SK-N-SH treated with all-trans-retinoic acid at 6 μM for 48 hours (cell line): ENCODE measurements around the gene PPARA.

Experiments
- OSR1 ChIP-seq: fragments of 250-450 bp; sonication (Bioruptor Pico); IDR thresholded peaks from 2 replicates; pipeline ENCODE4 v1.8.0; 2022; ENCODE audit warnings: moderate library complexity, mild to moderate bottlenecking, inconsistent platforms
- TF ChIP-seq, protein P1 (sequence below): fragments of 250-450 bp; sonication (Bioruptor Pico); IDR thresholded peaks from 2 replicates; pipeline ENCODE4 v1.5.0; 2020; ENCODE audit warnings: mild to moderate bottlenecking, moderate library complexity

GRCh38 chr22:46183733-46184132 is 33.4 kb downstream of the PPARA start:
- TF ChIP-seq, protein P1, sequence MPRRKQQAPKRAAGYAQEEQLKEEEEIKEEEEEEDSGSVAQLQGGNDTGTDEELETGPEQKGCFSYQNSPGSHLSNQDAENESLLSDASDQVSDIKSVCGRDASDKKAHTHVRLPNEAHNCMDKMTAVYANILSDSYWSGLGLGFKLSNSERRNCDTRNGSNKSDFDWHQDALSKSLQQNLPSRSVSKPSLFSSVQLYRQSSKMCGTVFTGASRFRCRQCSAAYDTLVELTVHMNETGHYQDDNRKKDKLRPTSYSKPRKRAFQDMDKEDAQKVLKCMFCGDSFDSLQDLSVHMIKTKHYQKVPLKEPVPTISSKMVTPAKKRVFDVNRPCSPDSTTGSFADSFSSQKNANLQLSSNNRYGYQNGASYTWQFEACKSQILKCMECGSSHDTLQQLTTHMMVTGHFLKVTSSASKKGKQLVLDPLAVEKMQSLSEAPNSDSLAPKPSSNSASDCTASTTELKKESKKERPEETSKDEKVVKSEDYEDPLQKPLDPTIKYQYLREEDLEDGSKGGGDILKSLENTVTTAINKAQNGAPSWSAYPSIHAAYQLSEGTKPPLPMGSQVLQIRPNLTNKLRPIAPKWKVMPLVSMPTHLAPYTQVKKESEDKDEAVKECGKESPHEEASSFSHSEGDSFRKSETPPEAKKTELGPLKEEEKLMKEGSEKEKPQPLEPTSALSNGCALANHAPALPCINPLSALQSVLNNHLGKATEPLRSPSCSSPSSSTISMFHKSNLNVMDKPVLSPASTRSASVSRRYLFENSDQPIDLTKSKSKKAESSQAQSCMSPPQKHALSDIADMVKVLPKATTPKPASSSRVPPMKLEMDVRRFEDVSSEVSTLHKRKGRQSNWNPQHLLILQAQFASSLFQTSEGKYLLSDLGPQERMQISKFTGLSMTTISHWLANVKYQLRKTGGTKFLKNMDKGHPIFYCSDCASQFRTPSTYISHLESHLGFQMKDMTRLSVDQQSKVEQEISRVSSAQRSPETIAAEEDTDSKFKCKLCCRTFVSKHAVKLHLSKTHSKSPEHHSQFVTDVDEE (CRISPR knock-in tag), result no peak
- TF ChIP-seq OSR1 (CRISPR knock-in tag), result no peak
